Fibroblast of pulmonary artery (primary cell): ENCODE data around the gene DNPEP.
A peak's percentile ranks its signal among the peaks of the same experiment; 100 is the strongest.

Source experiments
- DNase-seq: peaks from one replicate; pipeline ENCODE4 v3.0.0-alpha.2; 2010; ENCODE audit warnings: low read depth
- H3K4me3 ChIP-seq: replicated peaks from 2 replicates; pipeline ENCODE4 v1.5.1; 2011; ENCODE audit warnings: low read depth, mild to moderate bottlenecking, control low read depth, low read length, moderate library complexity
- TF ChIP-seq, protein P1 (sequence below): IDR thresholded peaks from 2 replicates; pipeline ENCODE4 v1.5.1; 2011; ENCODE audit warnings: mild to moderate bottlenecking, control low read depth, low read length, inconsistent platforms; ENCODE audit errors: missing control alignments

Gene DNPEP

DNA sequence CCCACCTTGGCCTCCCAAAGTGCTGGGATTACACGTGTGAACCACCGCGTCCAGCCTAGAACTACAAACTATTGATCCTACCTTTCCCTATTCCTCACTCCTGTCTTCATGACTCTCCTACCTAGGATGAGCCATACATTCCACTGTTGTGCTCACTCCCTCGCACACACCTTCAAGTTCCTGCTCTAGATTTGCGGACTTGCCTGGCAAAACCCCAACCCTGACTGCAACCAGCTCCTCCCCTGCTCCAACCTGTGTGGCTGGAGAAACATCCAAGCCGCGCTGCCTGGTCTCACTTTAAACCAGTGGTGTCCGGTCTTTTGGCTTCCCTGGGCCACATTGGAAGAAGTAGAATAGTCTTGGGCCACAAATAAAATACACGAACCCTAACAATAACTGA is 5.0 kb upstream of the DNPEP start:
- DNase-seq = no peak
- H3K4me3 ChIP-seq = no peak overlapping the region
- TF ChIP-seq, protein P1, sequence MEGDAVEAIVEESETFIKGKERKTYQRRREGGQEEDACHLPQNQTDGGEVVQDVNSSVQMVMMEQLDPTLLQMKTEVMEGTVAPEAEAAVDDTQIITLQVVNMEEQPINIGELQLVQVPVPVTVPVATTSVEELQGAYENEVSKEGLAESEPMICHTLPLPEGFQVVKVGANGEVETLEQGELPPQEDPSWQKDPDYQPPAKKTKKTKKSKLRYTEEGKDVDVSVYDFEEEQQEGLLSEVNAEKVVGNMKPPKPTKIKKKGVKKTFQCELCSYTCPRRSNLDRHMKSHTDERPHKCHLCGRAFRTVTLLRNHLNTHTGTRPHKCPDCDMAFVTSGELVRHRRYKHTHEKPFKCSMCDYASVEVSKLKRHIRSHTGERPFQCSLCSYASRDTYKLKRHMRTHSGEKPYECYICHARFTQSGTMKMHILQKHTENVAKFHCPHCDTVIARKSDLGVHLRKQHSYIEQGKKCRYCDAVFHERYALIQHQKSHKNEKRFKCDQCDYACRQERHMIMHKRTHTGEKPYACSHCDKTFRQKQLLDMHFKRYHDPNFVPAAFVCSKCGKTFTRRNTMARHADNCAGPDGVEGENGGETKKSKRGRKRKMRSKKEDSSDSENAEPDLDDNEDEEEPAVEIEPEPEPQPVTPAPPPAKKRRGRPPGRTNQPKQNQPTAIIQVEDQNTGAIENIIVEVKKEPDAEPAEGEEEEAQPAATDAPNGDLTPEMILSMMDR = no peak

DNA sequence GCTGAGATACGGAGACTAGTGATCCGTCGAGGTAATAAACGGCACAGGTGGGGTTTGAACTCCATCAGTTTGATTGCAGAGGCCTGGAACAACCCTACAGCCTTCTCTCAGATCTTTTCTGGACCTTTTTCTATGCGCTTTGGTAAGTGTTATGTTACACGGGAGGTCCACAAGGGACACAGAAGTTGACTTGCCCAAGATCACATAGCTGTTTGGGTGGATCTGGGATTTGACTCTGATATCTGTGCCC is 1.1 kb upstream of the DNPEP start:
- no peak for DNase-seq
- TF ChIP-seq, protein P1 = no peak
- peak overlapping the region; percentile 45 for H3K4me3 ChIP-seq

DNA sequence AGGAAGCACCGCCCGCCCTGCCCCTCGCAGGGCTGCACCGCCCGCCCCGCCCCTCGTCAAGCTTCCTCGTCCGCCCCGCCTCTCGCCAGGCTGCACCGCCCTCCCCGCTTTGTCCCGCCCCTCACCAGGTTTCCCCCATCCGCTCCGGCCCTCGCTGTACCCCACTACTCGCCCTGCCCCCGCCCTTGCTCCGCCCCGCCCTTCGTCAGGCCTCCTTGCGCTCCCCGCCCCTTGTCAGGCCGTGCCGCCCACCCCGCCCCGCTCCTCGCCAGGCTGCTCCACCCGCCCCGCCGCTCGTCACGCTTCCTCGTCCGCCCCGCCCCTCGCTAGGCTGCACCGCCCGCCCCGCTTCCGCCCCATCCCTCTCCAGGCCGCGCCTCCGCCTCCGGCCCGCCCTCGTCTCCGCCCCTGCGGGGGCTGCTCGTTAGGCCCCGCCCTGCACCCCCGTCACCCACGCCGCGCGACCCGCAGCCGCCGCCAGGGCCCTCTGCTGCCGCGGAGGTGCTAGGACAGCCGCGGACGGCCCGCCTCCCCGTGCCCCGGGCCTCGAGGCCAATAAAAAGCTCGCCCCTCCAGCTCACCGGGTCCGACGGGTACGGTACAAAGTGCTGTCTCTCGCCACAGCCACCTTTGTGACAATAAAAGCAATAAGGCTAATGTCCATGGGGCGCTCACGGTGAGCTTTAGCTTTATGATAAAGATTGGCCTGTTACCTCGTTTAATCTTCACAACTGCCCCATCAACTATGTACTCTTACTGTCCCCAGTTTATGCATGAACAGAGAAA is 602 bp upstream of the DNPEP start:
- H3K4me3 ChIP-seq = peak overlapping the region; percentile 45
- peak; percentile 97 for DNase-seq
- TF ChIP-seq, protein P1 = peak; percentile 21

DNA sequence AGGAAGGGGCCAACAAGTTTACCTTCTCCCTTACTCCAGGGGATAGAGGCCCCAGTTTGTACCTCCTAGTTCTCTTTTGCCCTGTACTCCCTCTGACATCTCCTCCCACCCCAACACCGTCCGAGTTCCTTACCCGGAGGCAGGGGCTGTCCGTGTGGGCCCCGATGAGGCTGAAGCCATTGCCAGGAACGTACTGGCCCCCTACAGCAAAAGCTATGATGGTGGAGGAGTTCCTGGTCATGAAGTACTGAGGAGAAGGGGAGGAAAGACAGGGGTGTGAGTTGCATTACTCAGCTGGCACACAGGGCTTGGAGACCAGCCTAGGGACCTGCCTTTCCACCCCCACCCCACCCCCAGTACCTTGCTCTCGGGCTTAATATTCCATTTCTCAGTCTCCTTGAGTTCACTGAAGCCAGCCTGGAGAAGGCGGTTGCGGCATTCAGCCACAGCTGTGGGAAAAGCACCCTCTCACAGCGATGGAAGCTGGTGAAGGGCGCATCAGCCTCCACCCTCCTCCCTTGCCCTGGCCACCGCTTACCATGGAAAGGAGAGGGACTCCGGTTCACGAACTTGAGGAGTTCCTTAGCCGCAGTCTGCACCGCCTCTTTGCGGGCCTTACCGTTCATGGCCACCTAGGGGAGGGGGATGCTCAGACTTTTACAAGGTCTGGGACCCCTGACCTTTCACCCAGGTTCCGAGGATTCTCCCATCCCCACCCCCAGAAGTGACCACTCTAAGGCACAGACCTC is 1.0 kb downstream of the DNPEP start:
- DNase-seq = no peak
- H3K4me3 ChIP-seq = peak overlapping the region; percentile 84
- TF ChIP-seq, protein P1 = no peak

DNA sequence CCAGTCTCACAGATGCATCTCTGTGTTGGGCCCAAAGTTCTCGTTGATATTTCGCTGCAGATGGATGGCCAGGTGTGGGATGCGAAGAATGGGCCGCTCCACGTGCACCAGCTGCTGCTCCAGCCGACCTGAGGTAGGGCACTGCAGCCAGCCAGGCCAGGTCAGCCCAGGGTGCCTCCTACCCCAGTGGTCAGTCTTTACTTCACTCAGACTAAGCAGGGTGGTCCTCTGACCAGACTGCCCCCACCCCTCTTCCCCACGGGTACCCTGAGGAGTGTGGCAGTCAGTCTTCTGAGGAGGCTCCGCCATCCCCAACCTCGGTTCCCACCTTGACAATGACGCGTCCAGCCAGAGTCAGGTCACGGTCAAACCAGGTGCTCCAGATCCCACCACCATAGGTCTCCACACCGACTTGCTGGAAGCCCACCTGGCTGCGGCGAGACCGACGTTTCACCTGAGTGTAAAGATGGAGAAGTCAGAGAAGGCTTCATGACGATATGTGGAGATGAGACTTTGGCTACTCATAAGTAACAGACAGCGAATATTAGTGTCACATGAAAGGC is 1.7 kb downstream of the DNPEP start:
- TF ChIP-seq, protein P1 = no peak
- no peak for DNase-seq
- no peak overlapping the region for H3K4me3 ChIP-seq

DNA sequence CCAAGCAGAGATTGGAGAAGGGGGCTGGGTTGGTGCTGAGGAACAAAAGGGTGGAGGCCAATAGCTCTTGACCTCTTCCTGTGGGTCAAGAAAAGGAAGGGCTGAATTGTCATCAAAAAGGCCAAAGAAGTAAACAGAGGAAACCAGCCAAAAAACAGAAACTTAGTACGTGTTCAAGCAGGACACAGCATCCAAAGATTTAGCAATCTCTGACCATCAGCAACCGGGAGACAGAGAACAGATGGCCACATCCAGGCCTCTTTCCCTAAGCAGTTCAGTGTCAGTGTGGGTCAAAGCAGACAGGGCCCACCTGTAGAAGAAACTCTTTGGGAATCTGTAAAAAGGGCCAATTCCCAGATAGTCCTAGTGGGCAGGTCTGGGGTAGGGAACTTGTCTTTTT is 2.9 kb downstream of the DNPEP start:
- DNase-seq = no peak
- TF ChIP-seq, protein P1 = no peak
- no peak overlapping the region for H3K4me3 ChIP-seq
